Neural cell (in vitro differentiated cells): ENCODE data around the gene ITGBL1.

Source experiments
- EP300 ChIP-seq: fragments of 450-650 bp; conservative IDR thresholded peaks from 2 replicates; pipeline ENCODE4 v1.6.1; 2014; ENCODE audit warnings: antibody characterized with exemption, mild to moderate bottlenecking, moderate library complexity; ENCODE audit not compliant: poor library complexity, severe bottlenecking
- EZH2 ChIP-seq: fragments of 200-600, 300-800 bp; shearing (Covaris generic), sonication (generic); IDR thresholded peaks from 2 replicates; pipeline ENCODE4 v1.6.1; 2014; ENCODE audit warnings: antibody characterized with exemption, low read length, borderline replicate concordance, mild to moderate bottlenecking; ENCODE audit not compliant: insufficient read depth, poor library complexity, severe bottlenecking
- POLR2AphosphoS5 ChIP-seq: IDR thresholded peaks from 2 replicates; pipeline ENCODE4 v1.6.1; 2012
- TAF1 ChIP-seq: IDR thresholded peaks from 2 replicates; pipeline ENCODE4 v1.6.1; 2012; ENCODE audit warnings: low read depth
- TF ChIP-seq, protein P1 (sequence below): fragments of 450-650 bp; IDR thresholded peaks from 2 replicates; pipeline ENCODE4 v1.5.1; 2014; ENCODE audit warnings: antibody characterized with exemption, mild to moderate bottlenecking, moderate library complexity; ENCODE audit not compliant: poor library complexity, severe bottlenecking

GRCh38 chr13:101570410-101570809, 117.9 kb downstream of the ITGBL1 start:
- TF ChIP-seq, protein P1, sequence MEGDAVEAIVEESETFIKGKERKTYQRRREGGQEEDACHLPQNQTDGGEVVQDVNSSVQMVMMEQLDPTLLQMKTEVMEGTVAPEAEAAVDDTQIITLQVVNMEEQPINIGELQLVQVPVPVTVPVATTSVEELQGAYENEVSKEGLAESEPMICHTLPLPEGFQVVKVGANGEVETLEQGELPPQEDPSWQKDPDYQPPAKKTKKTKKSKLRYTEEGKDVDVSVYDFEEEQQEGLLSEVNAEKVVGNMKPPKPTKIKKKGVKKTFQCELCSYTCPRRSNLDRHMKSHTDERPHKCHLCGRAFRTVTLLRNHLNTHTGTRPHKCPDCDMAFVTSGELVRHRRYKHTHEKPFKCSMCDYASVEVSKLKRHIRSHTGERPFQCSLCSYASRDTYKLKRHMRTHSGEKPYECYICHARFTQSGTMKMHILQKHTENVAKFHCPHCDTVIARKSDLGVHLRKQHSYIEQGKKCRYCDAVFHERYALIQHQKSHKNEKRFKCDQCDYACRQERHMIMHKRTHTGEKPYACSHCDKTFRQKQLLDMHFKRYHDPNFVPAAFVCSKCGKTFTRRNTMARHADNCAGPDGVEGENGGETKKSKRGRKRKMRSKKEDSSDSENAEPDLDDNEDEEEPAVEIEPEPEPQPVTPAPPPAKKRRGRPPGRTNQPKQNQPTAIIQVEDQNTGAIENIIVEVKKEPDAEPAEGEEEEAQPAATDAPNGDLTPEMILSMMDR, result no peak
- TF ChIP-seq TAF1 (no peak), EP300 (no peak), POLR2AphosphoS5 (no peak), EZH2 (no peak)
